ENCODE measurements around the gene RFX4.
"Not testable (repeated sequence)": the region's sequence is repeated elsewhere in the genome, so short reads cannot be mapped to it uniquely, and the experiment has no call there.

RFX4 gene

GRCh38 chr12:106723416-106723815 lies 140.6 kb downstream of the RFX4 start:
- FAIRE-seq (no peak), DNase-seq (ENCODE audit: insufficient read length, low spot score) (no peak)

GRCh38 chr12:106724116-106724515 lies 141.3 kb downstream of the RFX4 start:
- DNase-seq (ENCODE audit: insufficient read length, low spot score): no peak
- FAIRE-seq: no peak

- FAIRE-seq: no peak
- DNase-seq (ENCODE audit: insufficient read length, low spot score): no peak
These were observed 142.1 kb downstream of the RFX4 start for GRCh38 chr12:106724934-106725333.

- not testable (repeated sequence) for DNase-seq (ENCODE audit: insufficient read length, low spot score); FAIRE-seq
These were observed 143.9 kb downstream of the RFX4 start for GRCh38 chr12:106726603-106727202.

GRCh38 chr12:106729611-106730010 lies 146.8 kb downstream of the RFX4 start:
- no peak for FAIRE-seq
- DNase-seq (ENCODE audit: insufficient read length, low spot score): no peak

GRCh38 chr12:106732890-106733289 lies 150.1 kb downstream of the RFX4 start:
- FAIRE-seq: no peak

GRCh38 chr12:106733660-106734059 lies 150.9 kb downstream of the RFX4 start:
- FAIRE-seq (no peak), DNase-seq (ENCODE audit: insufficient read length, low spot score) (no peak)

More at GRCh38 chr12:106732890-106733289, 150.1 kb downstream of the RFX4 start:
- DNase-seq (ENCODE audit: insufficient read length, low spot score): no peak

GRCh38 chr12:106736051-106736957 lies 153.5 kb downstream of the RFX4 start:
- DNase-seq (ENCODE audit: insufficient read length, low spot score): no peak
- no peak for FAIRE-seq

- FAIRE-seq (no peak), DNase-seq (ENCODE audit: insufficient read length, low spot score) (no peak)
These were observed 156.5 kb downstream of the RFX4 start for GRCh38 chr12:106739318-106739717.

GRCh38 chr12:106739815-106740530 lies 157.2 kb downstream of the RFX4 start:
- DNase-seq (ENCODE audit: insufficient read length, low spot score) (no peak), FAIRE-seq (no peak)

- FAIRE-seq: no peak
- DNase-seq (ENCODE audit: insufficient read length, low spot score): no peak
These were observed 158.0 kb downstream of the RFX4 start for GRCh38 chr12:106740818-106741217.

- no peak for FAIRE-seq
- DNase-seq (ENCODE audit: insufficient read length, low spot score): no peak
These were observed 158.4 kb downstream of the RFX4 start for GRCh38 chr12:106741247-106741646.

GRCh38 chr12:106743270-106743988 lies 160.6 kb downstream of the RFX4 start:
- no peak for FAIRE-seq
- DNase-seq (ENCODE audit: insufficient read length, low spot score): no peak

- FAIRE-seq: no peak
- DNase-seq (ENCODE audit: insufficient read length, low spot score): no peak
These were observed 161.8 kb downstream of the RFX4 start for GRCh38 chr12:106744600-106744999.

- DNase-seq (ENCODE audit: insufficient read length, low spot score) (no peak), FAIRE-seq (no peak)
These were observed 162.5 kb downstream of the RFX4 start for GRCh38 chr12:106745181-106745745.

- FAIRE-seq: no peak
- no peak for DNase-seq (ENCODE audit: insufficient read length, low spot score)
These were observed 165.2 kb downstream of the RFX4 start for GRCh38 chr12:106747973-106748436.

GRCh38 chr12:106750524-106750923 lies 167.7 kb downstream of the RFX4 start:
- DNase-seq (ENCODE audit: insufficient read length, low spot score) (no peak), FAIRE-seq (no peak)

- DNase-seq (ENCODE audit: insufficient read length, low spot score): peak; percentile 48
- FAIRE-seq: peak; percentile 94
These were observed 170.7 kb downstream of the RFX4 start for GRCh38 chr12:106753526-106753925.

GRCh38 chr12:106754331-106754730 lies 171.5 kb downstream of the RFX4 start:
- no peak for DNase-seq (ENCODE audit: insufficient read length, low spot score)
- FAIRE-seq: no peak

GRCh38 chr12:106757623-106758348 lies 175.0 kb downstream of the RFX4 start:
- DNase-seq (ENCODE audit: insufficient read length, low spot score) (no peak), FAIRE-seq (no peak)
